ENCODE data around the gene THSD7A.

The THSD7A gene

DNA sequence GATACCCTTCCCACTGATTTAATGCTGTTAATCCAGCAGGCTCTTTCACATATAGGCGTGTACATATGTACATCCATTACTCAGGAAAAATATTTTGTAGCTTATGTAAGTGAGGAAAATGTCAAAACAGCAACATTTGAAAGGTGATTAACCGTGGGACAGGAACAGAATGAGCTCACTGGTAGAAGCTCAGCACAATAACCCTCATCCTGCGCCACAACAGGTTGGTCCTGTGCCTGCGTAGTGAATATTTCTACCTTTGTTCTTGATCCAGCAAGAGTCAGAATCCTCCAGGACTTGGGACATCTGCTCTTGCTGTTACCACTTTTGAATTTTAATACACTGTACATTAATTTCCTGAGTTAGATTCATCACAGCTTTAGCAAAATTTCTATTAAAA, 359.4 kb downstream of the THSD7A start:
- TF ChIP-seq, protein P1, sequence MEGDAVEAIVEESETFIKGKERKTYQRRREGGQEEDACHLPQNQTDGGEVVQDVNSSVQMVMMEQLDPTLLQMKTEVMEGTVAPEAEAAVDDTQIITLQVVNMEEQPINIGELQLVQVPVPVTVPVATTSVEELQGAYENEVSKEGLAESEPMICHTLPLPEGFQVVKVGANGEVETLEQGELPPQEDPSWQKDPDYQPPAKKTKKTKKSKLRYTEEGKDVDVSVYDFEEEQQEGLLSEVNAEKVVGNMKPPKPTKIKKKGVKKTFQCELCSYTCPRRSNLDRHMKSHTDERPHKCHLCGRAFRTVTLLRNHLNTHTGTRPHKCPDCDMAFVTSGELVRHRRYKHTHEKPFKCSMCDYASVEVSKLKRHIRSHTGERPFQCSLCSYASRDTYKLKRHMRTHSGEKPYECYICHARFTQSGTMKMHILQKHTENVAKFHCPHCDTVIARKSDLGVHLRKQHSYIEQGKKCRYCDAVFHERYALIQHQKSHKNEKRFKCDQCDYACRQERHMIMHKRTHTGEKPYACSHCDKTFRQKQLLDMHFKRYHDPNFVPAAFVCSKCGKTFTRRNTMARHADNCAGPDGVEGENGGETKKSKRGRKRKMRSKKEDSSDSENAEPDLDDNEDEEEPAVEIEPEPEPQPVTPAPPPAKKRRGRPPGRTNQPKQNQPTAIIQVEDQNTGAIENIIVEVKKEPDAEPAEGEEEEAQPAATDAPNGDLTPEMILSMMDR (IDR thresholded peaks at IDR 0.05; ENCODE audit: extremely low read depth, missing control alignments): no peak
- DNase-seq (ENCODE audit: low spot score): no peak

DNA sequence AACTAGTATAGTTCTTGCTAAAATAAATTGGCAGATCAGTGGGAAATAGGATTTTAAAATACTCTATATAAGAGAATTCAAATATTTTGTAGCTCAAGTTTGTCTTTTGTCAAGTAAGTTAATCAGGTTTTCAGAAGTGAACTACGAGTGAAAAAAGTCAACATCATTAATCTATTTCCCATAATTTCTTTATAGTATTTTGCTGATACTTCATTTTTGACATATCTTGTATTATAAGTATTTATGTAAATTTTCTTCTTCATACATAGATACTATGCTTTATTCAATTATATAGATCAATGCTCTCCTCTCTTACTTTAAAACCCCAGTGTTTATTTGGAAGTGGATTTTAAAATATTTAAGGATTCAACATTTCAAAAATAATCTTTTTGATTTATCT, 360.7 kb downstream of the THSD7A start:
- no peak for DNase-seq (ENCODE audit: low spot score)
- TF ChIP-seq, protein P1 (IDR thresholded peaks at IDR 0.05; ENCODE audit: extremely low read depth, missing control alignments): no peak

DNA sequence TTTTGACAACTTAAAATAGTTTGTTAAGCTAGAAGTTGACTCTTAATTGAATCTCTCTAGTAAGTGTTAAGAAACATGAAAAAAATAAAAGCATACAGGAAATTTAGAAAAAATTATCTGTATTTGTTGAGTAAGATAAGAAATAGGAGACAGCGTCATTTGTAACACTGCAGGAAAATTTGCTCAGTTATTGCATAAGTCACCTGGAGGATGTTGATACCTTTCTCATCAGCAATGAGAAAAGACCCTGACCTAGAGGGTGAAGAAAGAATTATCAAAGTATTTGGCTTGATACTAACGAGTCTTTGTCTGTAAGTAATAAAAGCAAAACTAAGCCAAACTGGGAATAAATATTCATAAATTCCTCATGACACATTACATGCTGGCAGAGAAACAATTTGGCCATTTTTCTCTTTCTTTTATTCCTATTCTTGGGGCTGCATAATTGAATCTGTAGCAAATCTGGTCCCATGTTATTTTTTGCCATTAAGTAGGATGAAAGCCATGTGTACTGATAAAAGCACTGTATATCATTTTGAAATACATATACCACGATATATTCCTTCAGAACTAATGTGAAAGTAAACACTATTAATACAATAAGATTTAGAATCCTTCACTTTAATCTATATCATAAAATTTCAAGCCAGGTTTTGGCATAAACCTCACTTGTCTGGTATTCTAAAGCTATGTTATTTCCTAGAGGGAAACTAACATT, 362.8 kb downstream of the THSD7A start:
- no peak for DNase-seq (ENCODE audit: low spot score)
- TF ChIP-seq, protein P1 (IDR thresholded peaks at IDR 0.05; ENCODE audit: extremely low read depth, missing control alignments): no peak

DNA sequence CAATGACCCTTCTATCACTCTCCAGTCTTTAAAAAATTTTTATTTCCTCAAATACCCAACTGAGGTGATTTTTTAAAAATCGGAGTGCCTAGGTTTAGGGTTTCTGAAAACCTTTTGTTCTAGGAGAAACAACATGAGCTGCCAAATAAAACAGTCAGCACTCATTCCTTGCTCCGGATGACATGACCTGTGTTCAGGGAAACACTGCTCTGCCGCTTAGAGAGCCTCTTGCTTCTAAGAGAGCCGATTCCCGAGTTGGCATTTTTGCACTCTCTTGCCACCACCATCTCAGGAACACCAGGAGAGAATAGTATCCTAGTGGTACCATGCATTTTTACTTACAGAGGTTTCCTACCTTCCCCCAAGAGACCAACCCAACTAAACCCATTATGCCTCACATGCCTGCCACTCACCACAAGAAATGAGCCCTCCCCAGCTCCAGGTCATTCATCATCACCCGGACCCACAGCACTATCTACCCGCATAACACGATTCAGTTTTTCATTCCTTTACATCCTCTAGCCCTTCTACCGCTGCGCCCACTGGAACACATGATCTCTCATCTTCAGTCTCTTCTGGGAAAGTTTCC, 365.4 kb downstream of the THSD7A start:
- TF ChIP-seq, protein P1 (IDR thresholded peaks at IDR 0.05; ENCODE audit: extremely low read depth, missing control alignments): no peak

DNA sequence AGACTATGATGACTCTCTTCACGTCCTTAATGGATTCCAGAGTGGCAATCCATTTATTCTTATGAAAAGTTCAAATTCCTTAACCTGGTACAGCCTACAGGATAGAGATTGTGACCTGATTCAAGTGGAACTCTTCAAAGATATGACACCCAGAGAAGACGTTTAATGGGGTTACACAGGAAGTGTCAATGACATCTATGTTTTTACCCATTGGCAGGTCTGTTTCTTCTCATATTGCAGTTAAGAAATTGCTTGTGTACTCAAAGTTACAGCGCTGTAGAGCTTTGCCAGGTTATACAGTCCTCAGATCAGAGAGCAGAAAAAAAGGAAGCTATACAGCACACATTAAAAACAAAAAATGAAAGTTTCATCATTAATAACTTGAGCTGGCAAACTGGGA, 367.4 kb downstream of the THSD7A start:
- TF ChIP-seq, protein P1 (IDR thresholded peaks at IDR 0.05; ENCODE audit: extremely low read depth, missing control alignments): no peak

More for the DNA sequence above, 365.4 kb downstream of the THSD7A start:
- DNase-seq (ENCODE audit: low spot score): no peak

DNA sequence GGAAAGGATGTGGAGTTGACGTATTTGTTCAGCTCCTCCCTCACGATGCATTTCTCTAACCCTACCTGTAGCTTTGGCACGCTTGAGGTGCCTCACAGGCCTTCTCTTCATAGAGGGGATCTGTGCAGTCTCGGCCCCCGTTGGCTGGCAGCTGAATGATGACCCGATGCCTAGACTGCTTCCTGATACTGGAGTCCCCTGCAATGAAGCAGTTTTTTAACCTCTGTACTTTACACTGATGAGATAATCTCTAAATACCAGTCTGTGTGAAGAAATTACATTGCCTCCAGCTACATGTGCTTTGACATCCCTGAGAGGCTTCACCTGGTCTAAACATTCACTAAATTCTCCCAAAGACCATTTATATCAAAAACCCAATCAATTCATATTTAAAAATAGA, 370.1 kb downstream of the THSD7A start:
- DNase-seq (ENCODE audit: low spot score): no peak
- TF ChIP-seq, protein P1 (IDR thresholded peaks at IDR 0.05; ENCODE audit: extremely low read depth, missing control alignments): no peak

More for the DNA sequence above, 367.4 kb downstream of the THSD7A start:
- no peak for DNase-seq (ENCODE audit: low spot score)

DNA sequence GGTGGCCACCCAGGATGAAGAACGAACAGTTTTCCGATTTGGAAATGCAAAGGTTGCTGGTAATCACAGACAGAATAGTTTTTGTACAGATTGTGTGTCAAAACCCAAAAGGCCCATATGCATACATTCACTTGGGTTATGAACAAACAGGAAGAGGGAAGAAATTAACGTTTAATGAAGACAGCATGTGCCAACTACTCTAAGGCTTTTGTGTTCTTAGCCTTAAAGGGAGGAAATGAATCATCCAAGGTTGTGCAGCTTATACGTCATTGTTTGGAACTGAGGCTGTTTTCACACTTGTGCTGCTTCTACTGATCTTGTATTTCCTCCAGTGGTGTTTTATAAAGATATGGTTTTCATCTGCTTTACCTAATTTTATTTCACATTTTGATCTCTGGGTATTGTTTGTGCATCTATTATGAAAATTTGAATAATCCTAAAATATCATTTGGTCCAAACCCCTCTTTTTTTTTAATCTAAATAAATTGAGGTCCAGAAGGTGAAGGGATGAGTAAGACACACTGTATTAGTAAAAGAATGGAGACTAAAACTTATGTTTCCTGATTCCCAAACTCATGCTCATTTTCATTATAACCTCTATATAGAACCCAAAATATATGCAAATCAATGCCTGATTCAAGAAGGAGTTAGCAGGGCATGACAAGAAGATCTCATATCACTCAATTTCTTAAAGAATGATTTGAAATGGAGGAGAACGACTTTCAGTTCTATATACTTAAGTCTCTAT, 373.1 kb downstream of the THSD7A start:
- DNase-seq (ENCODE audit: low spot score): no peak
- TF ChIP-seq, protein P1 (IDR thresholded peaks at IDR 0.05; ENCODE audit: extremely low read depth, missing control alignments): no peak

Data from GM20000 (cell line).